Urinary bladder (tissue), 4 donors: ENCODE measurements around the gene TPR. TPM values are rescaled to one million over a fixed set of nuclear protein-coding genes. Genes with fewer than 3 reads are reported as not detected.

Experiments used
- DNase-seq: peaks from one replicate; pipeline ENCODE4 v3.0.0-alpha.2; 2015; ENCODE audit errors: extremely low spot score
- H3K27ac ChIP-seq: one replicate; pipeline ENCODE4 v1.5.1; 2013; ENCODE audit warnings: low read depth, mild to moderate bottlenecking, moderate library complexity
- H3K36me3 ChIP-seq: one replicate; pipeline ENCODE4 v1.6.1; 2013; ENCODE audit warnings: mild to moderate bottlenecking, moderate library complexity; ENCODE audit not compliant: insufficient read depth
- H3K4me1 ChIP-seq: one replicate; pipeline ENCODE4 v1.6.1; 2013; ENCODE audit warnings: mild to moderate bottlenecking, moderate library complexity; ENCODE audit not compliant: insufficient read depth
- H3K4me3 ChIP-seq: one replicate; pipeline ENCODE4 v1.5.1; 2013; ENCODE audit warnings: low read depth, low read length
- WGBS: extraction: QIAGEN DNeasy Blood & Tissue Kit; methylation state at CpG from one replicate; pipeline ENCODE4 v1.1.7; 2013; 5-methylcytosine and 5-hydroxymethylcytosine counted together
- polyA plus RNA-seq: library from polyadenylated mRNA; stranded (reverse); fragments of 200-250 nt; gene quantifications from one replicate; pipeline ENCODE4 v1.2.3, GENCODE V29; 2013
- total RNA-seq: library from RNA; depleted of rRNA; stranded (reverse); fragments of >200 nt; gene quantifications from one replicate; pipeline ENCODE4 v1.2.3, GENCODE V29; 2014
- donor health status: healthy with polysubstance abuse.
- donor health status: healthy.

The TPR gene
- total and polyA plus RNA-seq, 2 donors = 34.4 to 167 TPM

DNA sequence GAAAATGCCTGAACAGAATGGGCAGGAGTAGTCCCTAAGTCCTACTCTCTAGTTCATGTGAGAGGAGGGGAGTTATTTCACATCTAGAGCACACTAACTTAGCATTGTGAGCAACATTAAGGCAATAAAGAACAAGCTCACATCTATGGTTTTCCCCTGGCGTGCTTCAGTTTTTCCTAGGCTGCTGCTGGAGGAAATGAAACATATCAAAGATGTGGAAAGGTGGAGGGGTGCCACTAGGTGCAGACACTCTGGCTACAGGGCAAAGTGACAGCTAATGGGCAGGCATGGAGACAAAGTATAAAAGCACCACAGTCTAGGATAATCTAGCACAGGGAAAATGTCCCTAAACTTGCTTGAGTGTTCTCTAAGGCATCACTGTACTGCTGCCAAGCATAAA, 82.2 kb downstream of the TPR start:
- 70% methylated on average over 1 of the region's 1 CpG for WGBS
- H3K4me1 ChIP-seq = no peaks in the 10 kb centered on the region

DNA sequence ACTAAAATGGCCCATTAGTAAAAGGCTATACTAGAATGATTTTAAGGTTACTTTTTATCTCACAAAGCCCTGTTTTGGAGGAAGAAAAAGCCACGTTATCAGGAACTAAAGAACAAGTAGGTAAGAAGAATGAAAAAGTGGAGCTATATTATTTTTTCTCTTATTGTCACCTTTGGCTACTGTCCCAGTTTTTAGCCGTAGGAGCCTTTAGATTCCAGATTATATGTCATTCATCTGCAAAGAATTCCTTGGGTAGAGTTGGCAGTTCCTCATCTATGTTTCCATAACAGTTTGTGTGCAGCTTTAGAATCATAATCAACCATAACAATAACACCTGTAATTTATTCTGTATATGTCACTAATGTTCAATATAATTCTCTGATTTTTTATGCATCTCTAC, 83.8 kb downstream of the TPR start:
- WGBS = 60% methylated on average over 2 of the region's 2 CpGs
- H3K4me3 ChIP-seq = no peak overlapping the region

More for the DNA sequence above, 82.2 kb downstream of the TPR start:
- Histone ChIP-seq H3K36me3 (no peaks in the 10 kb centered on the region), H3K4me3 (no peak overlapping the region), H3K27ac (no peak overlapping the region)
- no peak for DNase-seq

DNA sequence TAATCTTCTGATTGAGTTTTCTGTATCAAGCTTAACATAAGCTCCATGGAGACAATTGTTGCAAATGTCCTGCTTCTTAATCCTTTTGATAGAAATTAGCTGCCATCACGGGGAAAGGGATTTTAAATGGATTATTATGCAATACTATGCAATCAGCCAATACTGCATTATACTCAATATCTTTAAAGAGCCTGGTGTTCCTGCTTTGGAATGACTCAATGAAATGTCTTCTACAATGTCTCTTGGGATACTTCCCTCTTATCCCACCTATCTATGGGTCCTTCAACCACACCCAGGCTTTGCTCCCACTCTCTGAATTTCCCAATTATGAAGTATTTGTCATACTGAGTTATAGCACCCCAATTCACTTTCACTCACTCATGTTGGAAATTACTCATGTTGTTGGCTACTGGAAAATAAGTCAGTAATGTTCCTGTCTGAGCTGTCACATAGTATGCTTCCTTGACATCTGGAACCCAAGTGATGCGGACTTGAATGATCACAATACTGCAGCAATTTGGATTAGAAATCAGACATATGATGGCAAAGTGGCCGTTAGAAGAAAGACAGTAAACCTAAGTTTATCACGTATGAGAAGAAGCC, 85.0 kb downstream of the TPR start:
- Histone ChIP-seq H3K4me1 (no peaks in the 10 kb centered on the region), H3K36me3 (no peaks in the 10 kb centered on the region), H3K4me3 (no peak overlapping the region), H3K27ac (no peak overlapping the region)
- no peak for DNase-seq
- 82% methylated on average over 4 of the region's 4 CpGs for WGBS

More for the DNA sequence above, 83.8 kb downstream of the TPR start:
- no peak for DNase-seq
- Histone ChIP-seq H3K4me1 (no peaks in the 10 kb centered on the region), H3K27ac (no peak overlapping the region), H3K36me3 (no peaks in the 10 kb centered on the region)

DNA sequence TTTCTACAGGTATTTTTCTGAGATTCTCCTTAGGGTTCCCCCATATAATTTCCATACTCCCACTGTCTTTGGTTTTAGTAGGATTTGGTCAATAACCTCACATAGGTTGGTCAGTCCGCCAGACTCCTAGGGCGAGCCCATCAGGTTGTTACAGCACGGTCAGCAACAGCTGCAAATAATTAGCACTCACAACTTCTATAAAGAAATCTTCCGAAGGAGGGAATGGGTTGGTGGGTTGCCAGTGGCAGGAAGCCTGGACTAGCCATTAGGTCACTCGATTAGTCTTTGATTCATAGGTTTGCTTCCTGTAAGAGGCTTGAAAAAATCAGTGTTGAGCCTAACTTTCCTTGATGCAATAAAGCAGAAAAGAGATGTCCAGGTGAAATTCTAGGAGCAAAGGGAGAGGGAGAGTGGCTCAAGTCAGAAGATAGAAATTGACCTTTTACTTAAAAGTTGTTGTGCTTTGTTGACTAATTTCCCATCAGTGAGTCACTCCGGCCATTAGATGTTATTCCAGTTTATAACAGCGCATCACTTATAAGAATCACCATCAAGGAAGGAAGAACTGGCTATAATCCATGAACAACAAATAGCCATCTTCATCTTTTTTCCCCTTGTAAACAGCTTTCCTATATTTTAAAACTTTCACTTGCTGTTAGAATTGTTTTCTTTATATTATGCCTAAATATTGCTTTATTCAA, 88.3 kb downstream of the TPR start:
- WGBS = 68% methylated on average over 7 of the region's 7 CpGs
- no peak overlapping the region for H3K4me3 ChIP-seq
- H3K36me3 ChIP-seq = no peaks in the 10 kb centered on the region
- no peak for DNase-seq
- H3K4me1 ChIP-seq = no peaks in the 10 kb centered on the region
- no peak overlapping the region for H3K27ac ChIP-seq

DNA sequence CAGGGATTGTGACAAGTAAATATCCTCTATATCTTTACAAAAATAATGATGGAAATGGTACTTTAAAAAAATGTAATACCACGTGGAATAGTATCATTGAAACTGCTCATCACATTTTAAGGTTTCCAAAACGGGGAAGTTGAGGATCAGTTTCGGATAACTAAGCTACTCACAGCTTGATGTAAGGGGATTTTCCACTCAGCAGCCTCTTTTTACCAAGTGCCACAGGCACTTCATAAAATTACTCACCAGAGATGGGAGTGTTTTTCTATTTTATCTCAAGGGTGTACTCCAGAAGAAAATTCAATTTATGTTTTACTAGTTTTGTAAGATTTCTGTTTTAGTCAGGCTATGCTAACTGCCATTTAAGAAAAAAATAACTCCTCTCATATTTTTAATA, 91.7 kb downstream of the TPR start:
- no peaks in the 10 kb centered on the region for H3K4me1 ChIP-seq
- H3K4me3 ChIP-seq = no peak overlapping the region
- H3K36me3 ChIP-seq = no peaks in the 10 kb centered on the region
- no peak for DNase-seq
- no peak overlapping the region for H3K27ac ChIP-seq
- WGBS = 51% methylated on average over 3 of the region's 3 CpGs

DNA sequence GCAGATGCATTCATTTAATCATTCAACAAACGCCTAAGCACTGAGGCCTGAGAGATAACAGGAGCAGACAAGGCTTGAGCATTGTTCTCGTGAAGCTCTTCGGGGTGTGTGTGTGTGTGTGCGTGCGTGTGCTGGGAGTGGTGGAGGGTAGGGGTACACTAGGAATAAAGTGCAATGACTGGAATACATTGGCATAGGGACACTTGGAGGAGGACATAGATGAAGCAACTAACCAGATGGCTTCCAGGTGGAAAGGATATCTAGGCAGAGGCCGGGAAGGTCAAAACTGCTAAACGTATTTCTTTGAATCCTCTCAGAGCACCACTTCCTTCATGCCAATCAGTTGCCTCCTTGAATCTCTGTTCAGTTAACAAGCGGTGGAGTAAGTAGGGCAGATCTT, 92.6 kb downstream of the TPR start:
- no peak for DNase-seq
- no peak overlapping the region for H3K27ac ChIP-seq
- no peaks in the 10 kb centered on the region for H3K4me1 ChIP-seq
- H3K36me3 ChIP-seq = no peaks in the 10 kb centered on the region
- H3K4me3 ChIP-seq = no peak overlapping the region
- 65% methylated on average over 8 of the region's 8 CpGs for WGBS

DNA sequence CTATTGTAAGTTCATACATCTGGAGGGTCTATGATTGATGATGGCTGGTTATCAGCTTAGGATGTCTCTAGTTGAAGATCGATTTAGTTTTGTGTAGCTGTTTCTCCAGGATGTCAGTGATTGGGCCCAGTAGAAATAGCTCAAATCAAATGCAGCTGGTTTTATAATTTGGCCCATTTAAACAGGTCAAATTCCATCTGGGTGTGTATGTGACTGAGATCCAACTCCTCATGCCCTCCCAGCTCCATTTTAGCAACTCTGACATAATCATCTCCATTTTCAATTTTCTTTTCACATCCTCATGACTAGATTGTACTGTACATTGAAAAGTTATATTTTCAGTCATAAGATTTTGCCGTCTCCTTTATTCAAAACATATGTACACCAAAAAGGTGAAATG, 99.2 kb downstream of the TPR start:
- Histone ChIP-seq H3K36me3 (no peaks in the 10 kb centered on the region), H3K27ac (no peak overlapping the region), H3K4me1 (no peaks in the 10 kb centered on the region), H3K4me3 (no peak overlapping the region)
- DNase-seq = no peak
- 76% methylated on average over 2 of the region's 2 CpGs for WGBS

DNA sequence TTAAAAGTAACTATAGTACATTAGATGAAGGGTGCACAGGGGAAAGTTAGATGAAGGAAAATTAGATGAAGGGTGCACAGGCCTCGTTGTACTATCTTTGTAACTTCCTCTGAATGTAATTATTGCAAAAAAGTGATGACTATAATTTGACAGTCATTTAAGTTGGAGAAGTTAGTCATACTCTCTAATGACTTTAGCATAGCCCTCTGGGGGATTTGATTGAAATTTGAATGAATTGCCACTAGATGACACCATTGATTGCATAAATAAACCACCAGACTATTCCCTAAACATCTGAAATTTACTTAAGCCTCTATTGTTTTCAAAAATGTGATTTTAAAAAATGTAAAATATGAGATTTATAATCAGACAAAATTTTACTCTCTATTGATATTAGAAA, 102.6 kb downstream of the TPR start:
- 60% methylated on average over 1 of the region's 1 CpG for WGBS
- no peak for DNase-seq

DNA sequence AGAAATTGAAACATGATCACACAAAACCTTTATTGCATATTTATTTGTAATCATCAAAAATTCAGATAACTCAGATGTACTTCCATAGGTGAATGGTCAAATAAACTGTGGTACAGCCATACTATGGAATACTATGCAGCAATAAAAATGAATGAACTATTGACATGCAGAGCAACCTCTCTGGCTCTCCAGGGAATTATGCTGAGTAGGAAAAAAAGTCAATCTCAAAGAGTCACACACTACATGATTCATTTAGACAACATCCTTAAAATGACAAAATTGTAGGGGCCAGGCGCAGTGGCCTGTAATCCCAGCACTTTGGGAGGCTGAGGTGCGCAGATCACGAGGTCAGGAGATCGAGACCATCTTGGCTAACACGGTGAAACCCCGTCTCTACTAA, 104.0 kb downstream of the TPR start:
- 90% methylated on average over 6 of the region's 6 CpGs for WGBS
- H3K4me3 ChIP-seq = no peak overlapping the region
- no peaks in the 10 kb centered on the region for H3K36me3 ChIP-seq
- no peaks in the 10 kb centered on the region for H3K4me1 ChIP-seq
- no peak overlapping the region for H3K27ac ChIP-seq
- DNase-seq = no peak

More for the DNA sequence above, 102.6 kb downstream of the TPR start:
- Histone ChIP-seq H3K4me3 (no peak overlapping the region), H3K4me1 (no peaks in the 10 kb centered on the region), H3K36me3 (no peaks in the 10 kb centered on the region), H3K27ac (no peak overlapping the region)

Other genes with a start within 250 kb of the TPR start
- 0.11 TPM for gene PRG4, start 79.0 kb downstream of the TPR start, total RNA-seq
- 1.0 TPM for gene PRG4, start 79.0 kb downstream of the TPR start, polyA plus RNA-seq
- 57.1 TPM for gene ODR4, start 585 bp upstream of the TPR start, total RNA-seq
- gene ODR4, start 585 bp upstream of the TPR start, polyA plus RNA-seq = 11.1 TPM
- gene PDC, start 85.9 kb upstream of the TPR start, total RNA-seq = not detected
- not detected for gene PDC, start 85.9 kb upstream of the TPR start, polyA plus RNA-seq